Cardiac septum (tissue), 1 donor: Measurements from ENCODE around the gene PRR27. TPM values are rescaled to one million over a fixed set of nuclear protein-coding genes. Genes with fewer than 3 reads are reported as not detected.

Experiments
- DNase-seq: peaks from one replicate; pipeline ENCODE4 v3.0.0-alpha.2; 2020; ENCODE audit warnings: low spot score
- intact Hi-C: fragments of 100-400 bp; cut with DNase I; formaldehyde crosslinking; loops from one replicate; pipeline ENCODE4 v1.14.0; 2022
- long read RNA-seq: library from polyadenylated mRNA; unstranded; transcript quantifications from one replicate; pipeline ENCODE4 v2.0.0, GENCODE V29; 2021
- total RNA-seq: library from RNA; stranded (reverse); fragmentation: NEBNext Ultra II Directional; extraction: Animal tissue kit (Norgen Biotek cat#: 25700); gene quantifications from one replicate; pipeline ENCODE4 v1.2.1, GENCODE V29; 2021
- donor health status: DM: no; HTN: no; CAD: no.

PRR27 gene
- total RNA-seq, result not detected
- long read RNA-seq, result 0 reads

DNA sequence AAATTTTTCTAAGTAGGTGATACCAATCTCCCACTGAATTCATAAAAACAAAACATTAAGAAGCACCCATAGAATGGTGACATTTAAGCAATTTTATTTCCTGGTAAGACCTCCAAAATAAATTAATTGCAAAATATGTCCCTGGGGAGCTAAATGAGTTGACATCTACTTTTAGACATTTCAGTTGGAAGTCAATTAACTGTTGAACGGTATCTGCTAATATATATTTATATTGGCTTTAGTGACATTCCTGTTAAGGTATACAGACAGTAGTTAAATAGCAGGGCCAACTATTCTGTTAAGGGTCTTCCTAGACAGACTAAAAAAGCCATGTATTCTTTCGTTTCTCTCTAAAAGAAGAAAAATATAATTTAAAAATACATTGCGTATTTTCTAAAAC is at the start of gene PRR27:
Gene PRR27, plus strand, starts transcription at position 301 of the 400 bp plus-strand sequence. CDS start 139 bp downstream, outside the sequence.
- intact Hi-C loops, result no loop called here
- DNase-seq, result no peak

DNA sequence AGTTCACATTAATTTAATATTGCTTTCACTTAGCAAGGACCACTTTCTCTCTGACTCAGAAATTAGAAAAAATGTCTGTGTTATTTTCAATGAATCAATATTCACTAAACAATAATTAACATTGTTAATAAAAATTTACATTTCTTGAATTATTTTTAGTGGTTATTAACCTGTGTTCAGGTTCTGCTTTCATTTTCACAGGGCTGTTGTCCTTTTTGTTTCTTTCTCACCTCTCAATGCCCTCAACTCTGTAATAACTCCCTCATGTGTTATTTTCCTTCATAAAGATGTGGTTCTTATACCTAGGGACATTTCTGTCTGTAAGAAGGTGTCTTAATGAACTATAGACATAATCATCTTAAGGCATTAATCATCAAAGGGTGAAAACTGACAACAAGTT is 43.1 kb upstream of the PRR27 start:
- no peak for DNase-seq
- intact Hi-C loops, result no loop called here

DNA sequence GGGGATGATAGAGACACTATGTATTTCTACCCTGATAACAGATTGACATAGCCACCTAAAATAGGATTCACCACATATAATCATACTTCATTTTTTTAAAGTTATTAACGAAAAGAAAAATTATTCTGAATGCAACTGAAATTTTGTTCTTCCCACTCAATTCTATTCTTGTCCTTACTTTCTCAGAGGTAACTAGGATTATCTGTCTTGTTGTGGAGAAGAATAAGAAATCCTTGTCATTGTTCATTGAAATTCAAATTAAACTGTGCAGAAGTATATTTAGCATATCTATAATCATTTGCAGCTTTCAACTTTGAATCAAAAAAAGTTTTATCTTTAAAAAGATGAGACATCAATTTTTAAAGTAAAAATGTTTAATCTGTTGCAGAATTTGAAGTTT is 40.4 kb upstream of the PRR27 start:
- intact Hi-C loops, result no loop called here
- DNase-seq, result no peak

DNA sequence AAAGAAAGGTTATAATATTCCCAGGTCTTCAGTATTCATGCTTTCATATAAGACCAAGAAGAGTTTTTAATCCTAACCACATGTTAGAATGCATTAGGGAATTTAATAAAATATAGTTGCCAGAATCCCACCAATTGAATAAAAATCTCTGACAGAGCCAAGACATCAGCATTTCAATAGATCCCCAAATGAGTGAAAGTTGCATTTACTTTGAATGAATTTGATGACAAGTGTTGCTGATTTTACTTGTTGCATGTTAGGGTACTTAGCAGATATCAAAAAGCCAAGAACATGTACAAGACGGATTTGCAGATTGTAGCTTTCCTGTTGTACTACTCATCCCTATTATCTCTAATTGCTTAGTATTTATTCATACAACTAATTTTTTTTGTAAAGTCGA is 39.9 kb upstream of the PRR27 start:
- intact Hi-C loops, result no loop called here

DNA sequence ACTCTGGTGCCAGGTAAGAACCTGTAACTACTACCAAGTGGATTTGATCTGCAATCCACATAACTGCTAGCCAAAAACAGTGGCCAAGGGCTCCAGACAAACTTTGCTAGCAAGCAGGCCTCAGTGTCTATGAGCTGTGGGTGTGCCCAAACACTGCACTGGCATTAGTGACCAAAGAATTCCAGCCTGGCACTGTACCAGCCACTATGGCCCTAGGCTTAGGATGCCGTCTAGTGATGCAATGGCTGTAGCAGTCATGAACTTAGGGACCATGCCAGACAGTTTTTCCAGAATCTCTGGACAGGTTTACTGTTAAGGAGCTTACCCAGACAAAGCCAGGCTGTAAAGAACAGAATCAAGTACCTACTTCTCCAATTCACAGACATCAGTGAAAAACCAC is 33.7 kb upstream of the PRR27 start:
- intact Hi-C loops, result no loop called here
- no peak for DNase-seq

More for the DNA sequence above, 39.9 kb upstream of the PRR27 start:
- no peak for DNase-seq

DNA sequence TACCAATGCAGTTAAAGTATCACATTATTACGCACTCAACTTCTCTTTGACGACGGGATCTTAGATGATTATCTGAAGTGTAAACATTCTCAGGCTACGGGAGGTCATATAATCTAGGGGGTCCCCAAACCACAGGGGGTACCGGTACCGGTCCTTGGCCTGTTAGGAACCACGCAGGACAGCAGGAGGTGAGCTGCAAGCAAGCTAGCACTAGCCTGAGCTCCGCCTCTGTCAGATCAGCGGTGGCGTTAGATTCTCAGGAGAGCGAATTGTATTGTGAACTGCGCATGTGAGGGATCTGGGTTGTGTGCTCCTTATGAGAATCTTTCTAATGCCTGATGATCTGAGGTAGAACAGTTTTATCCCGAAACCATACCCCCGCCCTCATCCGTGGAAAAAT is 20.6 kb upstream of the PRR27 start:
- DNase-seq, result no peak
- intact Hi-C loops, result no loop called here

DNA sequence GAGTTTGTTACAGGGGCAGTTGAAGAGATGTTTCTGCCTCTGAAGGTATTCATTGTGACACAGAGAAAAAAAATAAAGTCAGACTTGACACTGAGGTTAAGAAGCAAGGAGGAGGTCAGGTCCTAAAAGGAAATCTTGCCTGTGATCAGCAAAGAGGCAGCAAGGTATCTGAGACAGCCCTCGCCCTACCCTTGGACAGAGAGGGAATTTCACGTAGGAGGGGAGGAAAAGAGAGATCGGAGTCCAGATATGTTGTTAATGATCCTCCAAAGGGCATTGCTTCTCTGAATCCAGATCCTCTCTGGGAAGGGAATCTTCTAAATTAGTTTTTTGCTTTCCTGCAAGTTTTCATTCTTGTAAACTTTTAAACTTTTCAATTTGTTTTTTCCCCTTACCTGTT is 15.3 kb upstream of the PRR27 start:
- no peak for DNase-seq
- intact Hi-C loops, result no loop called here

DNA sequence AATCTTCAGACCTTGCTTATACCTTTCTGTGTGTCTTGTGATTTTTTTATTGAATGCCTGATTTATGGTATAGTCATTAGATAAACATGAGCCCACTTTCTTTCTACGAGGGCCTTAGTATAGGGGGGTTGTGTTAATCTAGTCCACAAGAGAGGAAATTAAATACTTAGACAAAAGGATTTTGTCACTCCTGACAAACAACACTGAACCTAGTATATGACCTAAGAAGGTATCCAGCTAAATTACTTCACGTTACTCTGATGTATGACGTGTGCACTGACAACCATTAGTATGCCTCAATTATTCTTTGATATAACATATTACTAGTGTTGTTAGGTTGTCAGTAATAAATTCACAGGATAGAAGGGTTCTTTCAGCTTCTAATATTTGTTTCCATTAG is 2.8 kb upstream of the PRR27 start:
- no peak for DNase-seq

DNA sequence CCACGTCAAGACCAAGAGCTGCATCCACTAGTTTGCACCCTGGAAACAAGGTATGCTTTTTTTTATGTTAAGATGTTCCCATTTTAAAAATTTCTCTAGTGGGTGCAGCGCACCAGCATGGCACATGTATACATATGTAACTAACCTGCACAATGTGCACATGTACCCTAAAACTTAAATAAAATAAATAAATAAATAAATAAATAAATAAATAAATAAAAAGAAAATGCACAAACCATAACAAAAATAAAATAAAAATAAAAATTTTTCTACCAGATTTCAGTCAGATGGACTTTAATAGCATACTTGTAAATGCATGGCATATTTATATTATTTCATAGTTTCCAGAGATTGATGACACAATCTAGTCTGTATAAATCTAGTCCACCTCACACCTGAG is 1.9 kb upstream of the PRR27 start:
- intact Hi-C loops, result no loop called here
- DNase-seq, result no peak

More for the DNA sequence above, 2.8 kb upstream of the PRR27 start:
- intact Hi-C loops, result no loop called here

DNA sequence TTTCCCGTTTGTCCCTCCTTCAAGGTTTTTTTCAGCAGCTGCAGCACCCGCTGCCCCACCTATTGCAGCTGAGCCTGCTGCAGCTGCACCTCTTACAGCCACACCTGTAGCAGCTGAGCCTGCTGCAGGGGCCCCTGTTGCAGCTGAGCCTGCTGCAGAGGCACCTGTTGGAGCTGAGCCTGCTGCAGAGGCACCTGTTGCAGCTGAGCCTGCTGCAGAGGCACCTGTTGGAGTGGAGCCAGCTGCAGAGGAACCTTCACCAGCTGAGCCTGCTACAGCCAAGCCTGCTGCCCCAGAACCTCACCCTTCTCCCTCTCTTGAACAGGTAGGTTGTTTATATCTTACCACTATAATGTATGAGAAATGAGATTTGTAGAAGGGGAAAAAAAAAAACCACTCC is 4.5 kb downstream of the PRR27 start:
- no peak for DNase-seq
- intact Hi-C loops, result no loop called here

DNA sequence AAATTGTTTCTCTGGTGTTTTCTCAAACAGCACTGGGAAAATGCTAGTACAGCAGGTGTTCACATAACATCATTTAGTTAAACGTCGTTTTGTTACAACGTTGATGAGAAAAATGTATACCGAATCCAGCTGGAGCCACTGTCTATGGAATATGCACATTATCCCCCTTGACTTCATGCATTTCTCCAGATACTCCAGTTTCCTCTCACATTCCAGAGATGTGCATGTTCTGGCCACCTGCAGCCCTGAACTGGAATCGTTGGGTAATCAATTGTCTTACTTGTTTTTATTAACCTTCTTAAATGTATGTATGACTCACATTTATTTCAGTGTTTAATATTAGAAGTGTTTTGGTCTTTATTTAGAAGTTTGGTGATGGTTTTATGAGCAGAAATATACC is 23.1 kb downstream of the PRR27 start:
- DNase-seq, result no peak
- intact Hi-C loops, result no loop called here

DNA sequence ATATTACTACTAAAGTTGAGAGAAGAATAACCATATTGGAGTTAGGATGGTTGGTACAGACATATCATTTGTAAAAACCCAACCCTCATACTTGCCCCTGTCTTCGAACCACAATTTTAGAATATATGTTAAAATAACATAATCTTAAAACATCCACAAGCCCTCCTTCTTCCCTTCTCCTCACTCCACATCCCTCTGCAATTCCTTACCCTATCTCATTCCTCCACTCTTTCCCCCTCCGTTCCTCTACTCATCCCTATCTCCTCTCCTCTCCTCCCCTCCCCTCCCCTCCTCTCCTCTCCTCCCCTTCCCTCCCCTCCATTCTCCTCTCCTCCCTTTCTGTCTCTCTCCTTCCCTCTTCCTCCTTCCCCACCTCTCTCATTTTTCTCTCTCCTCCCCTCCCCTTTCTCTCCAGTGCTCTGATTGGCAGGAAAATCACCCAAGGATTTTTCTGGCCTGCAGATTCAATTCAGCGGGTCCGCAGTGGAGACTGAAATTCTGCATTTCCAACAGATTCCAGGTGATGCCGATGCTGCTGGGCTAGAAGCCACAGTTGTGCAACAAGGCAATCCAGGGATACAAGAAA is 24.1 kb downstream of the PRR27 start:
- DNase-seq, result no peak
- intact Hi-C loops, result no loop called here

DNA sequence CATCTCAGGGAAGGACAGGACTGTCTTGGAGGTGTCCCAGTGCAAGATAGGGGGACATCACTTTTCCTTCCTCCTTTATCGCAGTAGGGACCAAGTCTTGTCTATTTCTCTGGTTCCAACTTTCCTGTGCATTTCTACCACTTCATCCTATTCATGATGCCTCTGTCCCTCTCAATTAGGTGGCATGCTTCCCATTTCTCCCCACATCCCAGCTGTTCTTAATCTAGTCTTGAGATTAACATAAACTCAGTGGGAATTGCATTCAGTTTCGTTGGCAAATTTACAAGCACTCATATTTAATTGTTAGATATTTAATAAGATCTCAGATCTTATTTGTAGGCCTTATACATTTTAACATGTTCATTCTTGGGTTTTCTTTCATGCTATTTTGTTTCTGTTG is 25.8 kb downstream of the PRR27 start:
- intact Hi-C loops, result no loop called here
- DNase-seq, result no peak

DNA sequence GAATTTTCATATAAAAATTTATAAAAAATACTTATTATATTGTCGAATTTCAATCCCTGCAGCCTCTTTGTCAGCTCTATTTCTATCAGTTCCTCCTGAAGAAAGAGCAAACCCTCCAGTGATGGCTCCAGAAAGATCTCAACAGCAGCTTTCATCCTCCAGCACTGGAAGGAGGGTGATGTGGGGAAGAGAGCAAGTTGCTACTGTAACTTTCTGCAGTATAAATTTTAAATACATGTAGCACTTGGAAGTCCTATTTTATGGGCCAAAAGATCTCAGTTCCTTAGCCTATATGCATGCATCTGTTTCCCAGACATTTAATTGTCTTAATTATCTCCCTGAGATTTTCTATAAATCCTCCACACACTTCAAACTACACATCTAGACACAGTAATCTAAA is 27.8 kb downstream of the PRR27 start:
- intact Hi-C loops, result no loop called here
- no peak for DNase-seq

DNA sequence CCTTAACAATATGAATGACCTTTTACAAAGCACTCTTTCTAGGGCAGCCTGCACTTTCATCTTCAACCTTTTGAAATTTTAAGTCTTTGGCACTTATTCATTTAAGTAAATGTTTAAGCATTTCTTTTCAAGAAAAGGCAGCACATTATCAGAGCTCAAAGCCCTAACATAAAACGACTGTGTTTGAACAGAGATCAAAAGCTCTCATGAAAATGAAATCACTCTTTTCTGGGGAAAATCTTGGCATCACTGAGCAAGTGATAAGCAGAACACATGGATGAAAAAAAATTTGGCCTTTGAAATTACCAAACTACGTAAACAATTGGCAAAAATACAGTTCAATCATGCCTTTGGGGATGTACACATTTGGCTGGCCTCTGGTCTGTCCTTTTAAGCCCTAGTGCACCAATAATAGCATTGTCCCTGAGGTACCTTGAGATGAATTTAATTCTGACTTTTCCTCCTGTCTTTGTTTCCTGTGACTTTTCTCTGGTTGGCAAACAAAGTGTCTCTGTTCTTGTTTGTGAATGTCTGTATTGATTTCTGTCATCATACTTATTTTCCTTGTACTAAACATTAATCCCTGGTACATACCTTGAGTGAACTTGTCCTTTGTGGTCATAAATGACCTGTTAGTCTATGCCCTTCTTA is 28.6 kb downstream of the PRR27 start:
- intact Hi-C loops, result no loop called here
- no peak for DNase-seq

DNA sequence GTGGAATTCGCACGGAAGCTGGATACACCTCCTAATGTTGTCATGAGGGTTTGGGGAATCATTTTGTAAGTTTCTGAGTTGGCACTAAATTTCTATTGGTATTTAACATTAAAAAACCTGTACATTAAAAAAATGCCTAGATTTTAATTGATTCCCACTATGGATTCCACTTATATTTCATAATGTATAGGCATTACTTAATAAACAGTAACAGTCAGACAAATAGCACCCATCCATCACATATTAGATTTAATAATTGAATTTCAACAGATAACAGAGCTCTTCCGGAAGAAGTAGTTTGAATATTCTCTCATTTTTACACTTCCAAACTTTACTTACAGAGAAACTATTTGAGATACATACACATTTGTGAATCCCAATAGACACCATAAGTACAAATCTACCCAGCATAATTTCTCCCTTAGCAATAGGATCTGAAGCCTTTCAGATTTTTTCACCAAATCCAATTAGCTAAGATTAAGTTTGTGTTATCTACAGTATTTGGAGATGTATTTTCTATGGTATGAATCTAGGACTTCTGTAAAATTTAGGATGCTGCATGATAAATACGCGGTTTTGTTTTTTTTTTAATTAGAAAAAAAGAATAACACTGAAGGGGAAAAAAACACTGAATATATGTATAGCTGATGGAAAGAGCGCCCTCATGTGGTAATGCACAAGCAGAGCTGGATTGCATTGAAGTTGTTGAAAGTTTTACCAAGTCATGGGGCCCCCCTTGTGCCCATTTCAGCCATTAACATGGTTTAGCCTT is 29.3 kb downstream of the PRR27 start:
- no peak for DNase-seq
- intact Hi-C loops, result no loop called here

DNA sequence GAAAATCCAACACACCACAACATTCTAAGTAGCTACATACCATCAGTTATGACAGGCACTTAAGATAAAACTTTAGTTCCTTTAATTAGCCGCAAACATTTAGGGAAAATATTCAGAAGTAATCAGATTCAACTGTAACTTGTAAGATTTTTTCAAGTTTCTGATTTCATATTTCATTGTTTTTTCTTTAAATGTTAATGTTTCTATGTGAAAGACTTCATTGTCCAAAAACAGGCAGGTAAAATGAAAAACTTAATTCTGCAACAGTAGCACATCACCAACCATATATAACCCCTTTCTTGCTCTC is 29.9 kb downstream of the PRR27 start:
- DNase-seq, result no peak
- intact Hi-C loops, result no loop called here

DNA sequence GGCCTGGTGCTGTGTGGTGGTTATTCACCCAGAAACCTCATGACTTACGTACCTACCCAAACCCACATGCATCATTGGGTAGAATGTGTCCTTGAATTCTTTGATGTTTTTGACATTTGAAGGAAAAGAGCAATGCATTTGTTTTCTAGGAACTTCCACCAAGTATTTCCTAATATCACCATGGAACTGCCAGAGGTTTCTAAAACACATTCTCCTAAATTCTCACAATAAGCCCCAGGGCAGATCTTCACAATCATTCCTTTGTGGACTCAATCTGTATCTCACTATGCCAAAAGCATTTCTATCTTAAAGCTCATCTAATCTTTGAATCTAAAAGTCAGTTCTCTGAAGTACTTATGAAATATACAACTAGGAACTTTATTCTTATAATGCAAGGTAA is 33.2 kb downstream of the PRR27 start:
- DNase-seq, result no peak
- intact Hi-C loops, result no loop called here

DNA sequence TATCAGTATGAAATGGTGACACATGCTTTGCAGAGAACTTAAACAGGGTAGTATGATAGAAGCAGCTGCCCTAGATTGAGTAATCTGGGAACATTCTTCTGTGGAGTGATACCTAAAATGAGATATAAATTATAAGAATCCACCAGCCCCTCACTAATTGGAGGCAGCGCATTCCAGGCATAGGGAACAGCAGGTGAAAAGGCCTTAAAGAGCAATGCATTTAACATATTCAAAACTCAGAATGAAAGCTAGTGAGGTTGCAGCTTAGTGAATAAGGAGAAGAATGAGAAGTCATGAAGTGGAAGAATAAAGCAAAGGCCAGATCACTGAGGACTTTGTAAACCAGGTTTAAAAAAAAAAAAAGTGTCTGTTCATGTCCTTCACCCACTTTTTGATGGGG is 36.5 kb downstream of the PRR27 start:
- intact Hi-C loops, result no loop called here

DNA sequence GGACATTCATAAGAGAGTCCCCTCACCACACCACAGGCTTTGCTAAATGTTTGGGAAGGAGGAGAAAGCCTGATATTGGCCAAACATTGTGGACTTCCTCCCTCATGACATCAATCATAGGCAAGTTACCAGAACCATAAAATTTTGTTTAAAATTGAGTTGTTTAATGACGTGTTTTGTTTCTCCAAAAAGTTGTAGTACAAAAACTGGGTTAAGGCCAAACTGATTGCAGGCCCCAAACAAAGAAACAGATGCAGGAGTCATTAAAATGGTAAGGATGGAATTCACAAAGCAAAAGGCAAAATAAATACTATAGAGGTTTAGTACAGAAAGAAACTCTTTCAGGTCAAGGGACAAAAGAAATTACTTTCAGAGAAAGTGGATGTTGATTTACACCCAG is 37.6 kb downstream of the PRR27 start:
- intact Hi-C loops, result no loop called here
- no peak for DNase-seq

More for the DNA sequence above, 36.5 kb downstream of the PRR27 start:
- no peak for DNase-seq

DNA sequence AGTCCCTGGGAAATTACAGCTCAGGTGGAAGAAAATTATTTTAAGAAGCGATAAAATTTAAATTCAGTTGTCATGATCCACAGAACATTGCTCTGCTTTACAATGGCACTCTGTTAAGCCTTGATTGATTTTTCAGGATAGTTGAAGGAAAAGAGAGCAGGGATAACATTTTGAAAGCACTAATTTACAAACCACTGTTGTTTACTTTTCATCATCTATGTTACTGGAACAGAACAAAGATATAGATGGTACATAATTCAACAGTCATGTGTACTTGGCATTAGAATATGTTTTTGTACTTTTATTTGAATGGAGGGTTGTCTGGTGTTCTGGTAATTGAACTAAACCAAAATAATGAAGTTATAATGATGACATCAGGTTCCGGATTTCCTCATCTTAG is 38.9 kb downstream of the PRR27 start:
- intact Hi-C loops, result no loop called here
- DNase-seq, result no peak
